ENCODE data around the gene EZH1.

The EZH1 gene

GRCh38 chr17:42723636-42724035 is 21.2 kb downstream of the EZH1 start:
- no peak for DNase-seq (ENCODE audit: low read depth in 1 of 2, low spot score in 1 of 2)

DNA sequence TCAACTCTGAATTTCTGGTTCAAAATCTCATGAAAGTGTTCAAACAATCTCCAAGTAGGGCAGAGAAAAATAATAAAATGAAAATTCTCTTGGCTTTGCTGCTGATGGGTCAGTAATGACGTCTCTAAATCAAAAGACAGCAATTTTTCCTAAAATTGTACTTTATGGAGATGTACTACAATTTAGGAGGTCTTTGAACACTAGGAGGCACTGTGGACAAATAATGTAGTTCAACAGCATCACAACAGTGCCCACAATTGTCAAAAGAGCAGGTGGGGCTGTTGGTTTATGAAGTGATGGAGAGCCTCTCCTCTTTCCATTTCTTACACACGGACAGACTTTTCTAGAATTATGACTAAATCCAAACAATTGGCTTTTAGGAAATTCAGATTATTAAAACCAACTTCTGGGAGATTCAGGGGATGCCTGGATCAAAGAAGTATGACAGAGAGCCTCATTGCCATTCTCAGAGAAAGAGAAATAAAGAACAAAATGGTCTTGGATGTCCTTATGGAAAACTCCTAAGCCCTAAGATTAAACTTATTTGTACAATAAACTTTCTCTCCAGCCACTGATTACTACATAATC is 23.8 kb downstream of the EZH1 start:
- DNase-seq (ENCODE audit: low read depth in 1 of 2, low spot score in 1 of 2), result no peak

- DNase-seq (ENCODE audit: low read depth in 1 of 2, low spot score in 1 of 2), result no peak
These were observed 35.3 kb downstream of the EZH1 start for GRCh38 chr17:42709561-42709960.

DNA sequence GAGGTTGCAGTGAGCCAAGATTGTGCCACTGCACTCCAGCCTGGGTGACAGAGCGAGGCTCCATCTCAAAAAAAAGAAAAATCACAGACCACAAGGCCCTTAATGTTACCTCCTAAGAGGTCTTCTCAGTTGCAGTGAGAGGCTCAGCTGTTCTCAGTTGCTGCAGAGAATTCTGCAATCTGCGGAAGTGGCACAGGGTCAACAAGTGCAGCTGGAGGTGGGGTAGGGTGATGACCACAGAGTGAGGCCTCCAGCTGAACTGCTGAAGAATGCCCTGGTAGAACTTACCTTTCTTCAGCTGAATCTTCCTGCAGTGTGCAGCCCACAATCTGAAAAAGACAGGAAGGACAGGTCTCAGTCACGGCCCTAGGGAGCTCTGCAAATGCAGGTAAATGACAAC is 36.3 kb downstream of the EZH1 start:
- DNase-seq (ENCODE audit: low read depth in 1 of 2, low spot score in 1 of 2), result no peak

DNA sequence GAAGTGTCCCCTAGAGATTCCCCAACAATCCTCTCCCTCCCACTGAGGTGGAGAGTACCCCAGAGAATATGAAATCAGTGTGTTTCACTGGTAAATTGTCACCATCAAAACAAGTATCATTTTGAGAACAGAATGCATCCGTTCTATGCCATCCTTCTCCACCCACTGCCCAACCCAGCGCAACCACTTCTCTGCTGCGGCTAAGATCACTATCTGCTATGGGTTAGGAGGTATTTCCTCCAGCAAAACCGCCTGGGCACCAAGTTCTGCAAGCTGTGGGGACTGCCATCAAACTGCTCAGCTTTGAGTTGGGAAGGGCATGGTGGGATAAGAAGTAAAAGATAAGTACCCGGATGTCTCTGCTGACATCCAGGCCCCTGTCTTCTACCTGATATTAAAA is 38.1 kb downstream of the EZH1 start:
- DNase-seq (ENCODE audit: low read depth in 1 of 2, low spot score in 1 of 2), result peak in 1 of 2 donors; percentile 18

GRCh38 chr17:42704837-42705494 is 39.9 kb downstream of the EZH1 start:
- DNase-seq (ENCODE audit: low read depth in 1 of 2, low spot score in 1 of 2), result no peak

GRCh38 chr17:42704490-42704836 is 40.4 kb downstream of the EZH1 start:
- DNase-seq (ENCODE audit: low read depth in 1 of 2, low spot score in 1 of 2), result no peak

DNA sequence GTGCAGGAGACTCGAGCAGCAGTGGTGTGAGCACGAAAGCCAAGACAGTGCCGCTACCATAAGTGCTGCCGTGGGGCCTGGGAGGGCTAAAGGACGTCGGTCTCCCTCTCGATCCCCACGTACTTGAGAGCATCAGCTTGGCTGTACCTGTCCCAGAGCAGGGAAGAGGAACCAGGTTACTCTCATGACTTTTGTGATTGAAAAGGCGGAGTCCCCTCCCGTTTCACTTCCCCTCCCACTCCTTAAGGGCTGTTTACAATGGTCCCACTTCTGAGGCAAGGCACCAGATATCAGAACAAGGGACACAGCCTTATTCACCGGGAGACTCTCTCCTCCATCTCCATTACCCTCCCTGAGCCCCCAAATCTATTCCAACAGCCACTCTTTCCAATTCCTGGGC is 42.4 kb downstream of the EZH1 start:
- no peak for DNase-seq (ENCODE audit: low read depth in 1 of 2, low spot score in 1 of 2)

- no peak for DNase-seq (ENCODE audit: low read depth in 1 of 2, low spot score in 1 of 2)
These were observed 44.1 kb downstream of the EZH1 start for GRCh38 chr17:42700586-42701289.

DNA sequence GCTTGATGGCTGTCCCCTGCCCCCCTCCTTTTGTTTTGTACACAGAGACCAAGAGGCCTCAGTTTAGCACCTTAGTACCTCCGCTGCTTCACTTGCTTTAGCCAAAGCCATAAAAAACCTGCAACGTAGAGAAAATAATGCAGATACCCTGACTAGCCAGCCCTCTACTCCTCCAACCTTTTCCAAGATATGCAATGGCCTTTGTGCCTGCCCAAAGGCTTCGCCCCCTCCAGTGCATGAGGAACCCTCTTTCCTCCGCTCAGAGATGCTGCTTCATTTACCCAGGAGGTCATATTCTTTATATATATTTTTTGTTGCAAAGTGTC is 45.5 kb downstream of the EZH1 start:
- DNase-seq (ENCODE audit: low read depth in 1 of 2, low spot score in 1 of 2), result no peak

GRCh38 chr17:42698736-42699414 is 46.0 kb downstream of the EZH1 start:
- no peak for DNase-seq (ENCODE audit: low read depth in 1 of 2, low spot score in 1 of 2)

GRCh38 chr17:42697108-42697811 is 47.6 kb downstream of the EZH1 start:
- DNase-seq (ENCODE audit: low read depth in 1 of 2, low spot score in 1 of 2), result no peak

GRCh38 chr17:42695500-42695899 is 49.3 kb downstream of the EZH1 start:
- no peak for DNase-seq (ENCODE audit: low read depth in 1 of 2, low spot score in 1 of 2)

- no peak for DNase-seq (ENCODE audit: low read depth in 1 of 2, low spot score in 1 of 2)
These were observed 50.3 kb downstream of the EZH1 start for GRCh38 chr17:42694524-42694923.

- no peak for DNase-seq (ENCODE audit: low read depth in 1 of 2, low spot score in 1 of 2)
These were observed 52.4 kb downstream of the EZH1 start for GRCh38 chr17:42692489-42692888.

DNA sequence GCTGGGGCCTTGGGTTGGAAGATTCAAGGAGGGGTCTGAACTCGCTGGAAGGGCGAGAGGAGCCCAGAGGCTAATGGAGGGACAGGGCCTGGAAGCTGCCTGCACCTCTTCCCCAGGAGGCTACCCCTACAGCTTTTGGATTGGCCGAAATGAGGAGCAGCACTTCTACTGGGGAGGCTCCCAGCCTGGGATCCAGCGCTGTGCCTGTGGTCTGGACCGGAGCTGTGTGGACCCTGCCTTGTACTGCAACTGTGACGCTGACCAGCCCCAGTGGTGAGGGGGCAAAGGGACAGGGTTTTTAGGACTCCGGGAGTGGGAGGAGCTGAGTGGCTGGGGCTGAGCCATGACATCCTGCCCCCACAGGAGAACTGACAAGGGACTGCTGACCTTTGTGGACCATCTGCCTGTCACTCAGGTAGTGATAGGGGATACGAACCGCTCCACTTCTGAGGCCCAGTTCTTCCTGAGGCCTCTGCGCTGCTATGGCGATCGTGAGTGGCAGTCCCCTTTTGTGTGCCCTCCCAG is 53.8 kb downstream of the EZH1 start:
- DNase-seq (ENCODE audit: low read depth in 1 of 2, low spot score in 1 of 2), result no peak

GRCh38 chr17:42690596-42690995 is 54.2 kb downstream of the EZH1 start:
- no peak for DNase-seq (ENCODE audit: low read depth in 1 of 2, low spot score in 1 of 2)

DNA sequence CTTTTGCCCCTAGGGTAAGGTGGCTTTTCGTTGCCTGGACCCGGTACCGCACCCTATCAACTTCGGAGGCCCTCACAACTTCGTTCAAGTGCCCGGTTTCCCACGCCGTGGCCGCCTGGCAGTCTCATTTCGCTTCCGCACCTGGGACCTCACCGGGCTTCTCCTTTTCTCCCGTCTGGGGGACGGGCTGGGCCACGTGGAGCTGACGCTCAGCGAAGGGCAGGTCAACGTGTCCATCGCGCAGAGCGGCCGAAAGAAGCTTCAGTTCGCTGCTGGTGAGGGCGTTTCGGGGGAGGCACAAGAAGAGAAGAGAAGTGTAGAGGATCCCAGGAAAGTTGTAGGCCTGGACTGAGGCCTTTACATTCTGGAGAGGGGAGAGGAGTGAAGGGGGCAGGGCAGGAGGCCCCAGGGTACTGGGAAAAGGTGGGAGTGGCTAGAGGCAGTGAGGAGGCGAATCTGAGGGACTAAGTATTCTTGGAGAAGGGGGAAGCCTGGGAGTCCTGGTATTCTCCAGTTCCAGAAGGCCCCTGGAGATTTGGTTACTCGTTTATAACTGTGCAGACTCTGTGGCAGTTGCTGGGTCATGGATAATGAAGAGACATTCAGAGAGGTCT is 57.0 kb downstream of the EZH1 start:
- DNase-seq (ENCODE audit: low read depth in 1 of 2, low spot score in 1 of 2), result no peak

- no peak for DNase-seq (ENCODE audit: low read depth in 1 of 2, low spot score in 1 of 2)
These were observed 58.2 kb downstream of the EZH1 start for GRCh38 chr17:42686520-42687128.

DNA sequence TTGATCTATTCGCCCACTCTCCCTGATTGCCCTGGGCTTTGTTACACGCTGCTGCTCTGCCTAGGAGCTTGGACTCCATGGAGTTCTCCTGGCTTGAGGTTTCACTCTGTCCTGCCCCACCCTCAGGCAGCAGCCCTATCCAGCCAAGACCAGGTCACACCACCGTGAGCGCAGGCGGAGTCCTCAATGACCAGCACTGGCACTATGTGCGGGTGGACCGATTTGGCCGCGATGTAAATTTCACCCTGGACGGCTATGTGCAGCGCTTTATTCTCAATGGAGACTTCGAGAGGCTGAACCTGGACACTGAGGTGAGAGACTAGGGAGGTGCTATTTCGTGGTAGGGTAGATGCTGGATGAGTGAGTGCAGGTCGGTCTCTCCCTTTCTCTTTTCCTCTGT is 59.0 kb downstream of the EZH1 start:
- DNase-seq (ENCODE audit: low read depth in 1 of 2, low spot score in 1 of 2), result no peak
